Cardiac septum (tissue), 1 donor: Measurements from ENCODE around the gene CRADD. TPM values are rescaled to one million over a fixed set of nuclear protein-coding genes. Genes with fewer than 3 reads are reported as not detected.
"Not testable (repeated sequence)": the region's sequence is repeated elsewhere in the genome, so short reads cannot be mapped to it uniquely, and the experiment has no call there.

Experiments
- DNase-seq: peaks from one replicate; pipeline ENCODE4 v3.0.0-alpha.2; 2020; ENCODE audit warnings: low spot score
- intact Hi-C: fragments of 100-400 bp; cut with DNase I; formaldehyde crosslinking; loops from one replicate; pipeline ENCODE4 v1.14.0; 2022
- total RNA-seq: library from RNA; stranded (reverse); fragmentation: NEBNext Ultra II Directional; extraction: Animal tissue kit (Norgen Biotek cat#: 25700); gene quantifications from one replicate; pipeline ENCODE4 v1.2.1, GENCODE V29; 2021
- donor health status: DM: no; HTN: no; CAD: no.

CRADD gene
- total RNA-seq, 1 donor from 2014 or later = 50.8 TPM

GRCh38 chr12:93748672-93749383 lies 71.7 kb downstream of the CRADD start:
- intact Hi-C loops = no loop called here

GRCh38 chr12:93749515-93749914 lies 72.3 kb downstream of the CRADD start:
- no peak for DNase-seq
- intact Hi-C loops = no loop called here

More at GRCh38 chr12:93748672-93749383, 71.7 kb downstream of the CRADD start:
- no peak for DNase-seq

GRCh38 chr12:93750056-93750455 lies 72.9 kb downstream of the CRADD start:
- intact Hi-C loops = no loop called here
- DNase-seq = no peak

GRCh38 chr12:93751864-93752610 lies 74.9 kb downstream of the CRADD start:
- intact Hi-C loops = no loop called here
- DNase-seq = no peak

DNA sequence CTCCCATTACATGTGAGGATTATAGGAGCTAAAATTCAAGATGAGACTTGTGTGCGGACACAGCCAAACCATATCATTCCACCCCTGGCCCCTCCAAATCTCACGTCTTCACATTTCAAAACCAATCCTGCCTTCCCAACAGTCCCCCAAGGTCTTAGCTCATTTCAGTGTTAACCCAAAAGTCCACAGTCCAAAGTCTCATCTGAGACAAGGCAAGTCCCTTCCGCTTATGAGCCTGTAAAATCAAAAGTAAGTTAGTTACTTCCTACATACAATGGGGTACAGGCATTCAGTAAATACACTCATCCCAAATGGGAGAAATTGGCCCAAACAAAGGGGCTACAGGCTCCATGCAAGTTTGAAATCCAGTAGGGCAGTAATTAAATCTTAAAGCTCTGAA lies 76.1 kb downstream of the CRADD start:
- no peak for DNase-seq
- intact Hi-C loops = no loop called here

GRCh38 chr12:93753838-93754429 lies 76.8 kb downstream of the CRADD start:
- no peak for DNase-seq
- intact Hi-C loops = no loop called here

GRCh38 chr12:93754859-93755258 lies 77.7 kb downstream of the CRADD start:
- intact Hi-C loops, DNase-seq: not testable (repeated sequence)

- intact Hi-C loops = no loop called here
- DNase-seq = no peak
These were observed 79.1 kb downstream of the CRADD start for GRCh38 chr12:93756288-93756687.

DNA sequence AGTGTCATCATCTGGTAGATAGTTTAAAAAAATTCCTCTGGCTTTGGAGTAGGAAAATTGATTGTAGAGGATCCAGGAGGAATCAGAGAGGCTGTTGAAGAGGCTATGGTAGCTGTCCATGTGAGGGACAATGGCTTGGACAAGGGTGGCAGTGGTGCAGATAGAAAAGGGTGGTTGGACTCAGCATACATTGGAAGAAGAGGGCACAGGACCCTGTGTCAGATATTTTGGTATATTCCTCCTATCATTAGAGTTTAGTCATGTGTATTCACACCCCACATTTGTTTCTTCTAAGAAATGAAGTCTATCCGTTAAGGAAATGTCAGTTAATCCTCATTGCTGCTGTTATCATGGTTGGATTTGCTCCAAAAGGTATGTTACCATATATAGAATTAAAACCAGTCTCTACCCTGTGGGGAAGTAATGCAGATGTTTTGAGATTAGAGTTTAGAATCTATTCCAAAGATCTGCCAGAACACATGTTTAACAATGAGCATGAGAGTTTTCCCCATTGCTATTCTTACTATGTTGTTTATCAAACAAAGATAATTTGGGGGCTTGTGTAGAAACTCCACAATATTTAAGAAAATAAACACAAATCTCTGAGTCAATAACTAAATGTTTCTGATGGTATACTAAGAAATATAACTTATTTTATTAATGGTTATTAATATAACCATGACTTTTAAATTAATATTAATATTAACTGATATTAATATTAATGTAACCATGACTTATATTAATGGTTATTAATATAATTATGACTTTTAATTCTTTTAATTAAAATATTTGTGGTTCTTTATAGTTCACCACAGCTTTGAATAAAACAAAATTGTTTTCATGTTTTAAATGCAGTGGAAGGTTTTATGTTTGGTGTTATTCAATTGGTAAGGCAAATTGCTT lies 80.9 kb downstream of the CRADD start:
- DNase-seq = no peak
- intact Hi-C loops = no loop called here

- no peak for DNase-seq
These were observed 81.7 kb downstream of the CRADD start for GRCh38 chr12:93758801-93759373.

GRCh38 chr12:93759512-93760081 lies 82.4 kb downstream of the CRADD start:
- intact Hi-C loops = loop anchor here (5.0 kb wide), 1 partner anchor 187 kb away; the partner anchor contains the start of gene SOCS2
- DNase-seq = no peak

More at GRCh38 chr12:93758801-93759373, 81.7 kb downstream of the CRADD start:
- intact Hi-C loops = no loop called here

DNA sequence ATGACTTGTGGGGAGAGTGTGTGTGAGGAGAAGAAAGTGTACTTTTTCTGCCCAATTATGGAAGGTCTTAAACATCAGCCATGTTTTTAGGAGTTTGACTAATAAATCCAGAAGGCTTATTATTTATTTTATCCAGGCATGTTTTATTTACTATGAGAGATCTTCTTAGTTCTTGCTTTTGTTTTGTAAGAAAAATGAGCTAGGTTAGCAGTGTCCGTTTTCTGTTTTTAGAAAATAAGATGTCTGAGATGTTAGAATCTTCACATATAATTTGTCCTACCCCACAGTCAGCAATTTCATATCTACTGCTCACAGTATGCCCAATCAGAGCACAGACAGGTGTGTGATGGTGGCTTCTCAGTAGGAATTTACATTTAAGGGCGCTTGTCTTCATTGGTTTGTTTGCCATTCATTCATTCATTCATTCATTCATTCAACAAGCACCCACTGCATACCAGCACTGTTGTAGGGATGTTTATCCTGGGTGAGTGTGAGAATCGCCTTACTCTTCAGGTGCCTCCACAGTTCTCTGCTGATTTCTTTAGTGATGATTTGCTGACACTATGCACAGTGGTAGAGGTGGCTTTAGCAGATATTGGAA lies 83.2 kb downstream of the CRADD start:
- DNase-seq = no peak
- intact Hi-C loops = loop anchor here (5.0 kb wide), 1 partner anchor 188 kb away; the partner anchor contains the start of gene SOCS2

DNA sequence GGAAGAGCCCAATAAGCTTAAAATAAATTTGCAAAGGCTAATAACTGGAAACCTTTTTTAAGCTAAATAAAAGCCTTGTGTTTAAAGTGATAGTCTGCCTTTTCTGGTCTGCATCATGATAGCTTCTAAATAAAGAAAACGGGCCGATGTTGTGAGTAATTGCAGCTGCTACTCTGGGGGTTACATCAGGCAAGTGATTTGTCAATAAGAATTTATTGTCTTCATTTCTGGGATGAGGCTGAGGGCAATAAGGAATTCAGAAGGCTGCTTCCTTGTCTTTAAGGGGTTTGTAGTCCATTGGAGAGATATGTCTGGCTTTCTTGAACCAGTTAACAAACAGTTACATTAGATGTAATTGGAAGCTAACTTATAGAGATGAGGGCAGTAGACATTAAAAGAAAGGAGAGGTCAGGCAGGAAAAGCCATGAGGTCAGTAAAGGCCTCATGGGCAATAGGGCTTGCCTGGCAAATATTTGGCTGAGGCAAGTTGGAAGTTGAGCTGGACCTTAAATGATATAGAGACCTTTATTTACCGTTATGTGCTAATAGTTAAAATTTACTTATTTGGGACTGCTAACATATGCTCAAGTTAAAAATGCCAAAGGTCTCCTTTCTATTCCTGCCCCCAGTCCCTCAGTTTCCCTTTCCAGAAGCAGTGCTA lies 85.0 kb downstream of the CRADD start:
- DNase-seq = no peak
- intact Hi-C loops = loop anchor here (5.0 kb wide), 1 partner anchor 190 kb away; the partner anchor contains the start of gene SOCS2

- intact Hi-C loops = loop anchor here (5.0 kb wide), 1 partner anchor 191 kb away; the partner anchor contains the start of gene SOCS2
- no peak for DNase-seq
These were observed 85.9 kb downstream of the CRADD start for GRCh38 chr12:93762912-93763553.

GRCh38 chr12:93763746-93764147 lies 86.6 kb downstream of the CRADD start:
- intact Hi-C loops = loop anchor here (5.0 kb wide), 1 partner anchor 191 kb away; the partner anchor contains the start of gene SOCS2
- DNase-seq = no peak

- DNase-seq = no peak
- intact Hi-C loops = loop anchor here (2.0 to 5.0 kb wide), 4 partner anchors 212 to 336 kb away; no protein-coding TSS in a partner anchor
These were observed 89.2 kb downstream of the CRADD start for GRCh38 chr12:93766371-93766770.
